Activated gamma-delta T cell treated with anti-CD3 and anti-CD28 coated beads, Interleukin-2, amount 50 U/mL, for 16 hours (primary cell): Measurements from ENCODE around the gene ATP11A.
A peak's percentile ranks its signal among the peaks of the same experiment; 100 is the strongest.

Source experiments
- DNase-seq: peaks from one replicate; pipeline ENCODE4 v3.0.0-alpha.2; 2020; ENCODE audit warnings: low read depth

The ATP11A gene

GRCh38 chr13:112689303-112690245 lies at the start of gene ATP11A:
ATP11A (plus strand) TSS chr13:112690038; CDS start chr13:112690417, 379 bp downstream.
- peak; percentile 49 for DNase-seq

GRCh38 chr13:112641456-112642089 lies 48.3 kb upstream of the ATP11A start:
- DNase-seq: no peak

GRCh38 chr13:112642090-112642460 lies 47.8 kb upstream of the ATP11A start:
- DNase-seq: no peak

- DNase-seq: no peak
Measured at GRCh38 chr13:112643759-112644459, 45.9 kb upstream of the ATP11A start.

- no peak for DNase-seq
Measured at GRCh38 chr13:112645327-112645914, 44.4 kb upstream of the ATP11A start.

- DNase-seq: no peak
Measured at GRCh38 chr13:112647256-112647655, 42.6 kb upstream of the ATP11A start.

- no peak for DNase-seq
Measured at GRCh38 chr13:112648101-112648500, 41.7 kb upstream of the ATP11A start.

GRCh38 chr13:112648966-112649690 lies 40.7 kb upstream of the ATP11A start:
- DNase-seq: no peak

- no peak for DNase-seq
Measured at GRCh38 chr13:112651311-112651710, 38.5 kb upstream of the ATP11A start.

- DNase-seq: no peak
Measured at GRCh38 chr13:112651750-112652511, 37.9 kb upstream of the ATP11A start.

GRCh38 chr13:112652512-112653070 lies 37.2 kb upstream of the ATP11A start:
- DNase-seq: no peak

- no peak for DNase-seq
Measured at GRCh38 chr13:112653071-112653470, 36.8 kb upstream of the ATP11A start.

GRCh38 chr13:112655913-112656312 lies 33.9 kb upstream of the ATP11A start:
- no peak for DNase-seq

- DNase-seq: no peak
Measured at GRCh38 chr13:112657850-112658445, 31.9 kb upstream of the ATP11A start.

GRCh38 chr13:112658808-112659207 lies 31.0 kb upstream of the ATP11A start:
- no peak for DNase-seq

- no peak for DNase-seq
Measured at GRCh38 chr13:112661291-112661690, 28.5 kb upstream of the ATP11A start.

GRCh38 chr13:112664501-112665203 lies 25.2 kb upstream of the ATP11A start:
- no peak for DNase-seq

- no peak for DNase-seq
Measured at GRCh38 chr13:112668924-112669323, 20.9 kb upstream of the ATP11A start.

GRCh38 chr13:112669881-112670499 lies 19.8 kb upstream of the ATP11A start:
- no peak for DNase-seq
